Upper lobe of left lung (tissue), 4 donors: ENCODE measurements around the gene LONP1.

Experiments used
- CTCF ChIP-seq, 6 experiments: fragments of 450-650 bp in 4 of 6; fragments of 200-600 bp in 2 of 6; sonication (generic) in 2 of 6; IDR thresholded peaks; one replicate each; pipeline ENCODE4 v1.5.1; 2016 to 2019; ENCODE audit warnings: antibody characterized with exemption in 6 of 6
- POLR2AphosphoS5 ChIP-seq, 2 donors: sonication (generic); formaldehyde crosslinking; IDR thresholded peaks; one replicate each; pipeline ENCODE4 v1.5.1; 2017; ENCODE audit warnings: antibody characterized with exemption in 2 of 2

GRCh38 chr19:5692723-5693194 lies 27.2 kb downstream of the LONP1 start:
- TF ChIP-seq CTCF (IDR thresholded peaks at IDR 0.05) (no peak), POLR2AphosphoS5 (IDR thresholded peaks at IDR 0.05) (no peak)
